Activated CD4-positive, alpha-beta T cell treated with anti-CD3 and anti-CD28 coated beads, Interleukin-2, amount 50 U/mL, for 1 hour (primary cell): Measurements from ENCODE around the gene FAM193B.
A peak's percentile ranks its signal among the peaks of the same experiment; 100 is the strongest.
"Not testable (repeated sequence)": the region's sequence is repeated elsewhere in the genome, so short reads cannot be mapped to it uniquely, and the experiment has no call there.

Source experiments
- DNase-seq: peaks from one replicate; pipeline ENCODE4 v3.0.0-alpha.2; 2020

Gene FAM193B

GRCh38 chr5:177575488-177575887 is 21.1 kb upstream of the FAM193B start:
- no peak for DNase-seq

DNA sequence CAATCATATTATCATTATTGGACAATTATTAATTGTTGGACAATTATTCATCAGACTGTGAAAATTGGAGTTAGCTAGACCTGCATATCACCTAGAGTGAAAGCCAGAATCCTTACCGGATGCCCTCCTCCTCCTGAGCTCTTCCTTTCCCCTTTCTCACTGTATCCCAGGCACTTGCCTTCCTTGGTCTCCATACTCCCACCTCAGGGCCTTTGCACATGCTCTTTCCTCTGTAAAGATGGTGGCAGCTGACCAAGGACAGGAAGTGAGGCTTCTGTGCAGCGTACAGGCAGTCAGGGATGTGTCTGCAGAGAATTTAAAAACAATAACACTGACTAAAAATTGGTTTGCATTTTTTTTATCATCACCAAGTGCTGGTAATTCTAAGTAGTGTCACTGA is 15.5 kb upstream of the FAM193B start:
- DNase-seq, result no peak

DNA sequence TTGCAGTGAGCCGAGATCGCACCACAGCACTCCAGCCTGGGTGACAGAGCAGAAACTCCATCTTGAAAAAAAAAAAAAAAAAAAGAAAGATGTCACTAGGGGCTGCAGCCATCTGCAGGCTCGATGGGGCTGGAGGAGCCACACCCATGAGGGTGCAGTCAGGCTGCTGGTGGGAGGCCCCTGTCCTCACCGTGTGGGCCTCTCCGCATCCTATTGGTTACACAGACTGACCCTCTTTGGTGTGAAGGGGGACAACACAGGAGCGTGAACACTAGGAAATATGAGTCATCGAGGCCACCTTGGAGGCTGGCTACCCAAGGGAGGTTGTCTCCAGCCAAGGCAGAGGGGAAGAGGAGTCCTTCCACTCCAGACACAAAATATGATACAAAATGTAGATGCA is 14.0 kb upstream of the FAM193B start:
- DNase-seq, result no peak

GRCh38 chr5:177565046-177565445 is 10.7 kb upstream of the FAM193B start:
- no peak for DNase-seq

DNA sequence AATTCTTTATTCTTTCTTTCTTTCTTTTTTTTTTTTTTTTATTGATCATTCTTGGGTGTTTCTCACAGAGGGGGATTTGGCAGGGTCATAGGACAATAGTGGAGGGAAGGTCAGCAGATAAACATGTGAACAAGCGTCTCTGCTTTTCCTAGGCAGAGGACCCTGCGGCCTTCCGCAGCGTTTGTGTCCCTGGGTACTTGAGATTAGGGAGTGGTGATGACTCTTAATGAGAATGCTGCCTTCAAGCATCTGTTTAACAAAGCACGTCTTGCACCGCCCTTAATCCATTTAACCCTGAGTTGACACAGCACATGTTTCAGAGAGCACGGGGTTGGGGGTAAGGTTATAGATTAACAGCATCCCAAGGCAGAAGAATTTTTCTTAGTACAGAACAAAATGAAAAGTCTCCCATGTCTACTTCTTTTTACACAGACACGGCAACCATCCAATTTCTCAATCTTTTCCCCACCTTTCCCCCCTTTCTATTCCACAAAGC is 5.1 kb upstream of the FAM193B start:
- not testable (repeated sequence) for DNase-seq

GRCh38 chr5:177557796-177558195 is 3.4 kb upstream of the FAM193B start:
- no peak for DNase-seq

- DNase-seq, result no peak
Measured at GRCh38 chr5:177557041-177557647, 2.8 kb upstream of the FAM193B start.

GRCh38 chr5:177555665-177556064 is 1.3 kb upstream of the FAM193B start:
- no peak for DNase-seq

DNA sequence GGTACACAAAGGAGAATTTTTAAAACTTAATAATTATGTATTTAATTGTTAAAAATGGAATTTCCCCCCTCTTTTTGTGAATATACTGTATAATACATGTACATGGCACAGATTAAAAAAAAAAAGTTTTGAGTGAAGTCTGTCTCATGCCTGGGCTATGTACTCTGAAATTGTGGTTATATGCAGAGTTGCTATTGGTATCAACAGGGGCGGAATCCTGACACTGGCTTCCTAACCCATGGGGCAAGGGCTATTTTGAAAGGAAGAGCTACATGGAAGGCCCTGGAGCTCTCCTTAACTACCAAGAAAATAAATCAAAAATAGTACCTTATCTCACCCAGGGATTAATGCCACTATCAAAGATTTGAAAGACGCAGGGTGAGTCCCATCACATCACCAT is 865 bp upstream of the FAM193B start:
- no peak for DNase-seq

GRCh38 chr5:177553671-177554429 is 513 bp downstream of the FAM193B start:
- DNase-seq, result peak; percentile 35

DNA sequence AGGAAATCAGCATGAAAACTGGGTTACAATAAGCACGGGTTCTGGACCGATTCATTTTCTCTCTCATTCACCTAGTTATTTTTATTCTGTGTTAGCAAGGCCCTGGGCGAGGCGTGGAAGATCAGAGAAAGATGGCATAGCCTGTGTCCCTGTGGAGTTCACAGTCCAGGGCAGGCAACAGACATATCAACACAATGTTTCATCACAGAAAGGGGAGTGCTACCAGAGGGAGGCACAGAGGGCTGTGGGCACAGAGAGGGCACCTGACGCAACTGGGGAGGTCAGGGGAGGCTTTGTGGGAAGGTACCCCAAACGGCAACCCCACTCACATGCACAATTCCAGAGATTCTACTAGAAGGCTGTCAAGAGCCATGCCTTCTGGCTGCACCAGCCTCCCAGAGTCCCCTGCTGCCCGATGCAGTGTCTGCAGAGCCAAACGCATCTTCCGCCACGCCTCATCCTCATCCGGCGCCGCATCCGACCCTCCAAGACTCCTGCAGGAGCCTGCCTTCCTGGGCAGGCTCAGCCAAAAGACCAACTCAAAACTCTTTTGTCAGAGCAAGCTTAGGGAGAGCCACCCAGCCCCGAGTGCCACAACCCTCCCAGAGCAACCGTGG is 1.4 kb downstream of the FAM193B start:
- no peak for DNase-seq

GRCh38 chr5:177550122-177550521 is 4.2 kb downstream of the FAM193B start:
- no peak for DNase-seq

DNA sequence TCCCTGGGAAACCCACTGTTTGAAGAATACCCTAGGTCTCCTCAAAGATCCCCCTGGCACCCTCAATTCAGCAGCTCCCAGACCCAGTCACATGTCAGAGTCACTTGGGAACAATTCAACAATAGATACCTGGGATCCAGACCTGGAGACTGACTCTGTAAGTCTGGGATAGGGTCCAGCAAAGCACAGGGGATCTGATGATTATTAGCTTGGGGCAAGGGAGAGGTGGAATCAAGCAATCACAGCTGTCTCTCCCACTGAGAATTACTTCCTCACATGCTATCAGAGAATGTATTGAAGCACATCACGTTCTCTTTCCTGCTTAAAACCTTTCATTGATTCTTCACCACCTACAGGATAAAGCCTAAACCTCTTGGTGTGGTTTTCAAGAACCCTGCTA is 5.9 kb downstream of the FAM193B start:
- no peak for DNase-seq

GRCh38 chr5:177547736-177548135 is 6.6 kb downstream of the FAM193B start:
- no peak for DNase-seq

DNA sequence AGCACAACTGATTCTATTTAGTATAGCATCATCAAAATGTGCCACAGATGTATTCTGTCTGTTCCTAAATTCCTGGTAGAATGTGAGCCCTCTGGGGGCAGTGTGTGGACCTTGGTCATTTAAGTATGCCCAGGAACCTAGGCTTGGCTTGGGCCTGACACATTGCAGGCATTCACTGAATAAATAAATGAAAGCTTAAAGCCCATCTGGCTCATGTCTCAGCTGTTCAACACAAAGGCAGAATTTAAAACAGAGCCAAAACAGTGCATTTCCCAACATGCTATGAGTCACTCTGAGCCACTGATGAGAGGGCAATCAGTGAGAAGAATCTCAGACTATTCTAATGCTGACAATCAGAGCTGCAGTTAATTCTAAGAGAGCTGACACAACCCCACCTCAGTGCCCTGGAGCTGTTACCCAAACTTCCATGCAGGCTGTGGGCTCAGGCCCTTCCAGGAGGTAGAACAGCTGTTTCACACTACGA is 8.1 kb downstream of the FAM193B start:
- no peak for DNase-seq

DNA sequence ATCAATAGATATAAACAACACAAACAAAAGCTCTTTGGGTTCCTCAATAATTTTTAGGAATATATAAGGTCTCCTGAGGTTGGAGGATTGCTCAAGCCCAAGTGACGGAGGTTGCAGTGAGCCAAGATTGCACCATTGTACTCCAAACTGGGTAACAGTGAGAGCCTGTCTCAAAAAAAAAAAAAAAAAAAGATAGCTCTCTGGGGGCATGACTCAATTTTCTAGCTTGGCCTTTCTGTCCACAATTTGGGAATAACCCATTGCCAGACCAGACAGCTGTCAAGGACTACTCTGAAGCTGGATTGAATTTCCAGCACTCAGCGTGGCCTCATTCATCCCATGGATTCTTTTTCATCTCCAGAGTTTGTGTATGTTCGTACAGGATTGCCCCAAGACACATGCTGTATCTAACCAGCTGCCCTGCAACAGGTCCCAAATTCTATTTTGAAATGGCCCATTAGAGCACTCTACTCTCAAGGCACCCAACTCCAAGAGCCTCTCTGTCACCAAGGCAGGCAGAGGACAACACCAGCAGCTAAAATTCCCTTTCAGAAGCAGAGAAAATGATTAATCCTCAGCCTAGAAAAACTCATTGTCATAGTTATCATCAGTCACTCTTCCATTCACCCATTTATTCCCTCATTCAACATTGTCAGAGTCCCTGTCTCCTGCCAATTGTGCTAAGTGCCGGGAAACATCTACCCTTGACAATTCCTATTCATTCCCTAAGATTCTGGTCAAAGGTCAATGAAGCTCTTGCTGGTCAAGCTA is 8.7 kb downstream of the FAM193B start:
- DNase-seq, result no peak

DNA sequence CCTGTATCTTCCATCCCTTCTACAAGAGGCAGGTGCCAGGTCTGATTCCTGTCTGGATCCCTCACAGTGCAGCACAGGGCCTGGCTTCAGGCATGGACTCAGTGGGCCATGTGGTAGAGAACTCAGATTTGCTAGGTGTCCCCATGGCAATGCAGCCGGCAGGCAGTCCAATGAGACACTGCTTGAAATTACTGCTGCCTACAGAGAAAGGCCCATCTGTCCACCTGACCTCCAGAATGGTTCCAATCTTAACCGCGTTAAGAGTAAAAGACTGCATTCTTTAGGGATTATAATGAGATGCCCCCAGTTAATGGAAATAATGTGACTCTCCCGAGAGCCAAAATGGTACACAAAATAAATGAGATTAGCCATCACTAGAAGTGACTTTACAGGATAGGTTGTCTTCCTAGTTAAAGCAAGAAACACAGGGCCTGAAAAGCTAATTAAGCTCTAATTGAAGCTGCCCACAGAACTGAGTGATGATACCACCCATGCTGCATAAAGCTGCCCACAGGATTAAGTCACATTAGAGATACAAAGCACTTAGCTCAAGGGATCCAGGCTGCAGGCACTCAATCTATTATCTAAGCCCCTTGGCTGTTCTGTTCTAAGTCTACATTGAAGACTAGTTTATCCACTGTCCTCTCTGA is 11.4 kb downstream of the FAM193B start:
- DNase-seq, result no peak

DNA sequence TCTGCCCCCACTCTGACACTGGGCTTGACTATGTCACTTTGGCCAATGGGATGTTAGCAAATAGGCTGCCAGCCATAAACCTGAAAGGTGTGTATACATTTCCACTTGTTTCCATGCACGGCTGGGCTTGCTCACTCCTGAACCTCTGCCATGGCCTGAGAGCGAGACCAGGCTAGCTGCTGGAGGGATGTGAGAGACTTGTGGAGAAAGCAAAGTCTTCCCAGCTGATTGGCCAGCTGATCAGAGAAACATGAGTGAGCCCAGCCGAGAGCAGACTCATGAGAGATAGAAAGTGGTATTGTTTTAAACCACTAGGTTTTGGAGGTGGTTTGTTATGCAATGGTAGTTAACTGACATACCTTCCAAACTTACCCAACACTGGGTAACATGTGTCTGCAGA is 13.9 kb downstream of the FAM193B start:
- no peak for DNase-seq

- DNase-seq, result no peak
Measured at GRCh38 chr5:177539411-177539810, 15.0 kb downstream of the FAM193B start.

GRCh38 chr5:177538876-177539275 is 15.5 kb downstream of the FAM193B start:
- DNase-seq, result no peak

- no peak for DNase-seq
Measured at GRCh38 chr5:177537389-177538361, 16.7 kb downstream of the FAM193B start.
